NCI-H446 treated with DMSO at 0.1 percent for 48 hours (cell line): ENCODE results near the gene C4A.
"Not testable (repeated sequence)": the region's sequence is repeated elsewhere in the genome, so short reads cannot be mapped to it uniquely, and the experiment has no call there.

Experiments
- DNase-seq: peaks from one replicate; lab custom pipeline; 2025; lab: John Stamatoyannopoulos, UW

C4A gene

GRCh38 chr6:32028631-32029030, 46.8 kb downstream of the C4A start:
- not testable (repeated sequence) for DNase-seq

GRCh38 chr6:32029553-32029952, 47.7 kb downstream of the C4A start:
- not testable (repeated sequence) for DNase-seq

GRCh38 chr6:32035283-32036013, 53.6 kb downstream of the C4A start:
- DNase-seq, result not testable (repeated sequence)

- DNase-seq, result not testable (repeated sequence)
These were observed 55.3 kb downstream of the C4A start for GRCh38 chr6:32037136-32037535.

- not testable (repeated sequence) for DNase-seq
These were observed 56.0 kb downstream of the C4A start, which contains the start of gene CYP21A2 for GRCh38 chr6:32037598-32038524. TSS of gene CYP21A2 (plus strand) at chr6:32038415. CDS start at chr6:32038423, 8 bp downstream.

- DNase-seq, result not testable (repeated sequence)
These were observed 57.0 kb downstream of the C4A start for GRCh38 chr6:32038878-32039277.

GRCh38 chr6:32039321-32040274, 57.7 kb downstream of the C4A start:
- not testable (repeated sequence) for DNase-seq

- not testable (repeated sequence) for DNase-seq
These were observed 58.6 kb downstream of the C4A start for GRCh38 chr6:32040299-32041049.

GRCh38 chr6:32041050-32041321, 59.1 kb downstream of the C4A start:
- DNase-seq, result not testable (repeated sequence)

GRCh38 chr6:32041385-32041784, 59.5 kb downstream of the C4A start:
- DNase-seq, result not testable (repeated sequence)

GRCh38 chr6:32042276-32042675, 60.4 kb downstream of the C4A start:
- DNase-seq, result not testable (repeated sequence)

GRCh38 chr6:32043589-32044380, 61.9 kb downstream of the C4A start:
- not testable (repeated sequence) for DNase-seq

- not testable (repeated sequence) for DNase-seq
These were observed 63.1 kb downstream of the C4A start for GRCh38 chr6:32044916-32045315.

GRCh38 chr6:32045811-32046449, 64.1 kb downstream of the C4A start:
- no peak for DNase-seq

GRCh38 chr6:32046450-32047083, 64.7 kb downstream of the C4A start:
- no peak for DNase-seq

GRCh38 chr6:32047084-32047478, 65.2 kb downstream of the C4A start:
- DNase-seq, result no peak

- no peak for DNase-seq
These were observed 65.6 kb downstream of the C4A start for GRCh38 chr6:32047539-32047854.

GRCh38 chr6:32047855-32048766, 66.3 kb downstream of the C4A start:
- no peak for DNase-seq
